ENCODE measurements around the gene VASH1. TPM values are rescaled to one million over a fixed set of nuclear protein-coding genes. Genes with fewer than 3 reads are reported as not detected.
A peak's percentile ranks its signal among the peaks of the same experiment; 100 is the strongest.

Gene VASH1
- polyA plus RNA-seq, 1 experiment, result 4.0 TPM

- no peak for DNase-seq (ENCODE audit: low read depth)
These were observed 49.3 kb downstream of the VASH1 start for GRCh38 chr14:76810525-76810924.

GRCh38 chr14:76810953-76811400, 49.7 kb downstream of the VASH1 start:
- POLR2A ChIA-PET, result no interaction called here
- CTCF ChIA-PET, result interaction anchor here (1.1 to 4.6 kb wide), 4 partner anchors 27 to 101 kb away, joined by 5 to 34 read pairs (median 18); no protein-coding TSS in a partner anchor
- no peak for DNase-seq (ENCODE audit: low read depth)

More at GRCh38 chr14:76810525-76810924, 49.3 kb downstream of the VASH1 start:
- TF ChIP-seq, protein P1, sequence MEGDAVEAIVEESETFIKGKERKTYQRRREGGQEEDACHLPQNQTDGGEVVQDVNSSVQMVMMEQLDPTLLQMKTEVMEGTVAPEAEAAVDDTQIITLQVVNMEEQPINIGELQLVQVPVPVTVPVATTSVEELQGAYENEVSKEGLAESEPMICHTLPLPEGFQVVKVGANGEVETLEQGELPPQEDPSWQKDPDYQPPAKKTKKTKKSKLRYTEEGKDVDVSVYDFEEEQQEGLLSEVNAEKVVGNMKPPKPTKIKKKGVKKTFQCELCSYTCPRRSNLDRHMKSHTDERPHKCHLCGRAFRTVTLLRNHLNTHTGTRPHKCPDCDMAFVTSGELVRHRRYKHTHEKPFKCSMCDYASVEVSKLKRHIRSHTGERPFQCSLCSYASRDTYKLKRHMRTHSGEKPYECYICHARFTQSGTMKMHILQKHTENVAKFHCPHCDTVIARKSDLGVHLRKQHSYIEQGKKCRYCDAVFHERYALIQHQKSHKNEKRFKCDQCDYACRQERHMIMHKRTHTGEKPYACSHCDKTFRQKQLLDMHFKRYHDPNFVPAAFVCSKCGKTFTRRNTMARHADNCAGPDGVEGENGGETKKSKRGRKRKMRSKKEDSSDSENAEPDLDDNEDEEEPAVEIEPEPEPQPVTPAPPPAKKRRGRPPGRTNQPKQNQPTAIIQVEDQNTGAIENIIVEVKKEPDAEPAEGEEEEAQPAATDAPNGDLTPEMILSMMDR (IDR thresholded peaks at IDR 0.05; ENCODE audit: insufficient read depth, low read depth, low read length), result no peak
- POLR2A ChIA-PET, result no interaction called here
- CTCF ChIA-PET, result interaction anchor here (1.1 to 4.6 kb wide), 4 partner anchors 26 to 100 kb away, joined by 5 to 34 read pairs (median 18); no protein-coding TSS in a partner anchor
- Histone ChIP-seq H3K4me3 (ENCODE audit: low read depth, low read length) (no peak overlapping the region), H3K27me3 (ENCODE audit: control insufficient read depth, insufficient read depth, low read length) (no peaks in the 10 kb centered on the region), H3K36me3 (ENCODE audit: control insufficient read depth, insufficient read depth, low read length) (peaks cover 12% of the 10 kb centered on the region)

GRCh38 chr14:76811561-76811960, 50.3 kb downstream of the VASH1 start:
- CTCF ChIA-PET, result interaction anchor here (1.1 to 4.6 kb wide), 5 partner anchors 11 to 101 kb away, joined by 3 to 34 read pairs (median 10); no protein-coding TSS in a partner anchor
- TF ChIP-seq, protein P1 (IDR thresholded peaks at IDR 0.05; ENCODE audit: insufficient read depth, low read depth, low read length), result no peak
- POLR2A ChIA-PET, result no interaction called here
- Histone ChIP-seq H3K36me3 (ENCODE audit: control insufficient read depth, insufficient read depth, low read length) (peaks cover 9% of the 10 kb centered on the region), H3K27me3 (ENCODE audit: control insufficient read depth, insufficient read depth, low read length) (no peaks in the 10 kb centered on the region), H3K4me3 (ENCODE audit: low read depth, low read length) (peak overlapping the region; percentile 80)
- no peak for DNase-seq (ENCODE audit: low read depth)

More at GRCh38 chr14:76810953-76811400, 49.7 kb downstream of the VASH1 start:
- TF ChIP-seq, protein P1 (IDR thresholded peaks at IDR 0.05; ENCODE audit: insufficient read depth, low read depth, low read length), result peak; percentile 71
- Histone ChIP-seq H3K27me3 (ENCODE audit: control insufficient read depth, insufficient read depth, low read length) (no peaks in the 10 kb centered on the region), H3K36me3 (ENCODE audit: control insufficient read depth, insufficient read depth, low read length) (peaks cover 12% of the 10 kb centered on the region), H3K4me3 (ENCODE audit: low read depth, low read length) (peak overlapping the region; percentile 34)

DNA sequence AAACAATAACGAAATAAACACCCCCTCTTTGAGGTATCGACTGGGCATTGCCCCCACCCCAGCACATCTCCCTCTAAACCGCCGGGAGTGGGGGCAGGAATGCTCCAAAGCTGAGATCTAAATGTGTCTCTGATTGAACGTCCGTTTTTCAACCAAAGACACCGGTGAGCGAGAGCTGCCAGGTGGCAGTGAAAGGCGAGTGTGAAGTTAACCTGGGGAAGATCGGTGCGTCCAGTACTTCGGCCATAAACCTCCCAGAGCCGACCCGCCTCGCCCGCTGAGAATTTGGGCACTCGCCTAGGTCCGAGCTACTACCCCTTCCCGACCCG, 50.8 kb downstream of the VASH1 start:
- Histone ChIP-seq H3K4me3 (ENCODE audit: low read depth, low read length) (peak overlapping the region; percentile 80), H3K36me3 (ENCODE audit: control insufficient read depth, insufficient read depth, low read length) (peaks cover 5% of the 10 kb centered on the region), H3K27me3 (ENCODE audit: control insufficient read depth, insufficient read depth, low read length) (peaks cover under 1% of the 10 kb centered on the region; the same call in 1 of the 2 replicates)
- DNase-seq (ENCODE audit: low read depth), result no peak
- ChIA-PET POLR2A (no interaction called here), CTCF (interaction anchor here (1.1 to 4.6 kb wide), 5 partner anchors 12 to 102 kb away, joined by 3 to 34 read pairs (median 10); no protein-coding TSS in a partner anchor)
- TF ChIP-seq, protein P1 (IDR thresholded peaks at IDR 0.05; ENCODE audit: insufficient read depth, low read depth, low read length), result no peak

DNA sequence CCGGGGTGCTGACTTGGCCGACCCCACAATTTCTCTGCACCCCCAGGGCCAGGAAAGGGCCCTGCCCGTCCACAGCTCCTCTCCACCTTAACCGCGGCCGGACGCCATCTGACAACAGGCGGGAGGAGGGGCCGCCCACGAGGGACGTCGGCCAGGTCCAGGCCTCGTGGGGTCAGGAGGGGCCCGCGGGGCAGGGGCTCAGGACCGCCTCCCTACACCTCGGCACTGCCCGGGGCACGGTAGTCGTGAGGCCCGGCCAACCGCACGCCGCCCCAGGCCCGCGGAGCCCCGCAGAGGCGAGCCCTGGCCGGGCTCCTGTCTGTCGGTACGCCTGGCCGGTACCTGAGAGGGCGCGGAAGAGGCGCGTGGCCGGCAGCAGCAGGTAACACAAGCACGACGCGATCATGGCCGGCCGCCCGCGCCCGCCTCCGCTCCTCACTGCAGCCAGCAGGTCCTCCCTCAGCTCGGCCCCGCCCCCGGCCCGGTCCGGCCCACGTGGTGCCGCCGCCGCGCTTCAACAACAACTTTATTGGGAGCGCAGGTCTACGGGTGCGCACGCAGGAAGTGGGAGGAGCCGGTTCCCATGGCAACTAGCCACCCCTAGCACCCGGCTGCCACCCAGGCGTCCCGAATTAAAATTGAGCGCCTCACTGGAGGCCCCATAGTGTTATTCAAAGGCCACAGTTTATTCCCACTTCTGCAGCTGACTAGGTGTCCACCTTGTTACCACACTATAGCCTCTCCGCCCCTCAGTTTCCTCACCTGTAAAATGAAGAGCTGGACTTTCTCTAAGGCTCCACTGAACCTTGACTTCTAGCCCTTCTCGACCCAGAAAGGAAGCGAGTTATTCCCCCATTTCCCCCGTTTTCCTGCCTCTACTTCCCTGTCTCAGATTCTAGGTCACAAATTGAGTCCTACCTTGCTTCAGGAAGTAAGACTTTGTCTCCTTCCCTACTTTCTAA, 51.4 kb downstream of the VASH1 start, which contains the start of gene ANGEL1:
TSS of gene ANGEL1 (minus strand) at position 461 of the 962 bp plus-strand sequence. CDS start at position 406, 55 bp downstream.
- peaks cover 2% of the 10 kb centered on the region for H3K36me3 ChIP-seq (ENCODE audit: control insufficient read depth, insufficient read depth, low read length)
- peaks cover 4% of the 10 kb centered on the region for H3K27me3 ChIP-seq (ENCODE audit: control insufficient read depth, insufficient read depth, low read length)
- ChIA-PET POLR2A (no interaction called here), CTCF (interaction anchor here (0.9 to 4.6 kb wide), 6 partner anchors 13 to 102 kb away, joined by 3 to 34 read pairs (median 6); no protein-coding TSS in a partner anchor)
- peak within 1 kb of the TSS; percentile 80 for H3K4me3 ChIP-seq (ENCODE audit: low read depth, low read length)
- TF ChIP-seq, protein P1 (IDR thresholded peaks at IDR 0.05; ENCODE audit: insufficient read depth, low read depth, low read length), result no peak
- peak; percentile 23 for DNase-seq (ENCODE audit: low read depth)
